Activated B cell treated with CpG ODN at 0.5 μM for 24 hours (primary cell): Measurements from ENCODE around the gene ATRNL1. TPM values are rescaled to one million over a fixed set of nuclear protein-coding genes. Genes with fewer than 3 reads are reported as not detected.

Source experiments
- ATAC-seq: fragments of 200-7000 bp; cut with Tn5 transposase; one replicate; pipeline ENCODE4 v1.10.0; 2021; ENCODE audit warnings: low read depth, mild to moderate bottlenecking, moderate library complexity
- CTCF ChIA-PET: fragments of 350-600 bp; sonication (Branson Sonifier 250); formaldehyde crosslinking; loops from one replicate; lab custom pipeline; 2021; ENCODE audit warnings: antibody characterized with exemption; lab: Charles Lee
- POLR2A ChIA-PET: fragments of 350-600 bp; sonication (Branson Sonifier 250); formaldehyde crosslinking; loops from one replicate; lab custom pipeline; 2021; ENCODE audit warnings: antibody characterized with exemption; lab: Charles Lee
- DNase-seq: peaks from one replicate; pipeline ENCODE4 v3.0.0; 2022
- H3K27ac Mint-ChIP-seq: one replicate; pipeline ENCODE4 v1.8.0; 2020; ENCODE audit warnings: mixed read lengths
- H3K27me3 Mint-ChIP-seq: one replicate; pipeline ENCODE4 v1.8.0; 2021; ENCODE audit warnings: mixed read lengths
- H3K36me3 Mint-ChIP-seq: one replicate; pipeline ENCODE4 v1.8.0; 2021; ENCODE audit warnings: low read depth, mixed read lengths
- H3K4me1 Mint-ChIP-seq: one replicate; pipeline ENCODE4 v1.8.0; 2021; ENCODE audit warnings: mixed read lengths
- H3K4me3 Mint-ChIP-seq: one replicate; pipeline ENCODE4 v1.8.0; 2020; ENCODE audit warnings: mild to moderate bottlenecking, mixed read lengths
- H3K9me3 Mint-ChIP-seq: one replicate; pipeline ENCODE4 v1.8.0; 2020; ENCODE audit warnings: mixed read lengths
- CTCF ChIP-seq: fragments of 200-600 bp; IDR thresholded peaks from one replicate; pipeline ENCODE4 v1.8.0; 2022; ENCODE audit warnings: antibody characterized with exemption, mild to moderate bottlenecking
- intact Hi-C: fragments of 100-400 bp; cut with micrococcal nuclease; formaldehyde crosslinking; loops from one replicate; pipeline ENCODE4 v1.15.1; 2024
- total RNA-seq: library from RNA; stranded (reverse); gene quantifications from 2 replicates; pipeline ENCODE4 v1.2.3, GENCODE V29; 2022

Gene ATRNL1
- total RNA-seq, 1 donor from 2014 or later, result 1.2 TPM

- POLR2A ChIA-PET, result no interaction called here
- no peak for ATAC-seq
- no peak for DNase-seq
- Mint-ChIP-seq H3K9me3 (peaks cover 1% of the 10 kb centered on the region), H3K4me1 (no peaks in the 10 kb centered on the region), H3K27ac (no peak overlapping the region), H3K36me3 (no peaks in the 10 kb centered on the region), H3K4me3 (no peak overlapping the region), H3K27me3 (no peaks in the 10 kb centered on the region)
- intact Hi-C loops, result no loop called here
- no peak for TF ChIP-seq CTCF
- CTCF ChIA-PET, result no interaction called here
Observed at GRCh38 chr10:115944538-115944937, 851.4 kb downstream of the ATRNL1 start.

GRCh38 chr10:115945701-115946445, 852.7 kb downstream of the ATRNL1 start:
- ATAC-seq (no peak), DNase-seq (no peak)
- Mint-ChIP-seq H3K27ac (no peak overlapping the region), H3K9me3 (no peaks in the 10 kb centered on the region), H3K4me3 (no peak overlapping the region), H3K27me3 (no peaks in the 10 kb centered on the region), H3K4me1 (no peaks in the 10 kb centered on the region), H3K36me3 (no peaks in the 10 kb centered on the region)
- ChIA-PET CTCF (no interaction called here), POLR2A (no interaction called here)
- intact Hi-C loops, result no loop called here
- no peak for TF ChIP-seq CTCF

GRCh38 chr10:115947104-115947503, 853.9 kb downstream of the ATRNL1 start:
- no peak for DNase-seq
- no peaks in the 10 kb centered on the region for H3K27me3 Mint-ChIP-seq
- no peak for TF ChIP-seq CTCF
- H3K27ac Mint-ChIP-seq, result no peak overlapping the region
- no peaks in the 10 kb centered on the region for H3K36me3 Mint-ChIP-seq
- H3K4me1 Mint-ChIP-seq, result no peaks in the 10 kb centered on the region
- H3K4me3 Mint-ChIP-seq, result no peak overlapping the region
- POLR2A ChIA-PET, result no interaction called here
- H3K9me3 Mint-ChIP-seq, result no peaks in the 10 kb centered on the region
- intact Hi-C loops, result no loop called here
- CTCF ChIA-PET, result no interaction called here
- ATAC-seq, result no peak

- no peaks in the 10 kb centered on the region for H3K36me3 Mint-ChIP-seq
- ATAC-seq (no peak), DNase-seq (no peak)
- ChIA-PET POLR2A (no interaction called here), CTCF (no interaction called here)
- no peaks in the 10 kb centered on the region for H3K9me3 Mint-ChIP-seq
- intact Hi-C loops, result no loop called here
- no peak for TF ChIP-seq CTCF
- no peaks in the 10 kb centered on the region for H3K27me3 Mint-ChIP-seq
- no peaks in the 10 kb centered on the region for H3K4me1 Mint-ChIP-seq
- H3K27ac Mint-ChIP-seq, result no peak overlapping the region
- H3K4me3 Mint-ChIP-seq, result no peak overlapping the region
Observed at GRCh38 chr10:115948465-115948864, 855.3 kb downstream of the ATRNL1 start.

- no peak for TF ChIP-seq CTCF
- POLR2A ChIA-PET, result no interaction called here
- no peak for ATAC-seq
Observed at GRCh38 chr10:115949282-115949844, 856.2 kb downstream of the ATRNL1 start.

More at GRCh38 chr10:115949282-115949844, 856.2 kb downstream of the ATRNL1 start:
- no peak overlapping the region for H3K4me3 Mint-ChIP-seq
- no peaks in the 10 kb centered on the region for H3K4me1 Mint-ChIP-seq
- CTCF ChIA-PET, result no interaction called here
- no peaks in the 10 kb centered on the region for H3K9me3 Mint-ChIP-seq
- no peak overlapping the region for H3K27ac Mint-ChIP-seq
- intact Hi-C loops, result no loop called here
- DNase-seq, result no peak
- no peaks in the 10 kb centered on the region for H3K27me3 Mint-ChIP-seq
- H3K36me3 Mint-ChIP-seq, result no peaks in the 10 kb centered on the region
